Fibroblast of lung (primary cell): ENCODE measurements around the gene WFIKKN1. TPM values are rescaled to one million over a fixed set of nuclear protein-coding genes. Genes with fewer than 3 reads are reported as not detected.
A peak's percentile ranks its signal among the peaks of the same experiment; 100 is the strongest.

ENCODE experiments used
- DNase-seq, 2 donors: peaks; one replicate each; pipeline versions ENCODE4 v3.0.0 to v3.0.0-alpha.2; 2010; ENCODE audit warnings: low read depth in 2 of 2
- H2AFZ ChIP-seq: 2 replicates; pipeline ENCODE4 v1.5.1; 2012; ENCODE audit warnings: low read length, control low read depth, inconsistent platforms
- H3K27ac ChIP-seq: 2 replicates; pipeline ENCODE4 v1.5.1; 2011; ENCODE audit warnings: low read length, control low read depth; ENCODE audit not compliant: insufficient read depth
- H3K27me3 ChIP-seq: 2 replicates; pipeline ENCODE4 v1.5.1; 2011; ENCODE audit warnings: mild to moderate bottlenecking, low read length; ENCODE audit not compliant: control insufficient read depth, insufficient read depth
- H3K36me3 ChIP-seq: 2 replicates; pipeline ENCODE4 v1.5.1; 2011; ENCODE audit warnings: low read length; ENCODE audit not compliant: control insufficient read depth, insufficient read depth
- H3K4me1 ChIP-seq: 2 replicates; pipeline ENCODE4 v1.5.1; 2011; ENCODE audit warnings: low read length; ENCODE audit not compliant: control insufficient read depth, insufficient read depth; ENCODE audit errors: extremely low read depth
- H3K4me2 ChIP-seq: 2 replicates; pipeline ENCODE4 v1.5.1; 2011; ENCODE audit warnings: low read length, control low read depth; ENCODE audit not compliant: insufficient read depth; ENCODE audit errors: extremely low read depth
- H3K4me3 ChIP-seq, 4 experiments: fragments of 200-600 bp in 1 of 4; sonication (generic) in 1 of 4; replicated peaks in 1 of 4; 2 replicates each; pipeline ENCODE4 v1.5.1; 2011 to 2016; ENCODE audit warnings: low read length in 4 of 4, low read depth in 3 of 4, mild to moderate bottlenecking in 3 of 4, control low read depth in 2 of 4, inconsistent platforms in 1 of 4, mixed read lengths in 1 of 4; ENCODE audit not compliant: insufficient read depth in 1 of 4; ENCODE audit errors: control extremely low read depth in 1 of 4
- H3K79me2 ChIP-seq: 2 replicates; pipeline ENCODE4 v1.5.1; 2012; ENCODE audit warnings: mild to moderate bottlenecking, low read length, inconsistent platforms; ENCODE audit not compliant: control insufficient read depth, insufficient read depth
- H3K9ac ChIP-seq: 2 replicates; pipeline ENCODE4 v1.5.1; 2011; ENCODE audit warnings: mild to moderate bottlenecking, low read length, control low read depth; ENCODE audit not compliant: insufficient read depth
- H3K9me3 ChIP-seq: 2 replicates; pipeline ENCODE4 v1.5.1; 2012; ENCODE audit warnings: low read depth, low read length; ENCODE audit not compliant: control insufficient read depth, insufficient read depth
- H4K20me1 ChIP-seq: 2 replicates; pipeline ENCODE4 v1.5.1; 2011; ENCODE audit warnings: low read length; ENCODE audit not compliant: control insufficient read depth, insufficient read depth; ENCODE audit errors: extremely low read depth
- CTCF ChIP-seq, 2 donors: IDR thresholded peaks in 1 of 2; conservative IDR thresholded peaks in 1 of 2; 1 replicate in 1 of 2; 2 replicates in 1 of 2; pipeline ENCODE4 v1.5.1; 2011 to 2012; ENCODE audit warnings: low read length in 2 of 2, control low read depth in 1 of 2, inconsistent platforms in 1 of 2, low read depth in 1 of 2, mild to moderate bottlenecking in 1 of 2
- EZH2 ChIP-seq: IDR thresholded peaks from 2 replicates; pipeline ENCODE4 v1.5.1; 2012; ENCODE audit warnings: low read length, control low read depth, mild to moderate bottlenecking; ENCODE audit errors: missing control alignments
- polyA plus RNA-seq, 2 donors: library from polyadenylated mRNA; depleted of rRNA in 1 of 2; stranded (reverse) in 1 of 2; unstranded in 1 of 2; fragments of >200 nt; gene quantifications; 2 replicates each; pipeline ENCODE4 v1.2.1, GENCODE V29; 2011 to 2012; ENCODE audit warnings: missing spikeins in 1 of 2
- total RNA-seq: library from RNA; depleted of rRNA; stranded (reverse); fragments of >200 nt; gene quantifications from 2 replicates; pipeline ENCODE4 v1.2.1, GENCODE V29; 2014

WFIKKN1 gene
- total and polyA plus RNA-seq, 2 donors (not counting 1 experiment from before 2014, with no cell fraction given) = 0.17 TPM; not detected in 1

- no peak overlapping the region for H3K4me3 ChIP-seq
- no peaks in the 10 kb centered on the region for H3K9me3 ChIP-seq
- H3K36me3 ChIP-seq = peaks cover 8% of the 10 kb centered on the region
- H4K20me1 ChIP-seq = no peaks in the 10 kb centered on the region
- H3K4me1 ChIP-seq = peaks cover 7% of the 10 kb centered on the region
- H3K79me2 ChIP-seq = peaks cover 6% of the 10 kb centered on the region
- H3K9ac ChIP-seq = no peak overlapping the region
- H3K4me2 ChIP-seq = no peak overlapping the region
- H2AFZ ChIP-seq = no peak overlapping the region
- TF ChIP-seq CTCF (conservative IDR thresholded peaks at IDR 0.05 in 1 of 2, IDR thresholded peaks at IDR 0.05 in 1 of 2; ENCODE audit: low read depth in 1 of 2, low read length in 2 of 2) (no peak), EZH2 (no peak)
- DNase-seq = no peak
- no peaks in the 10 kb centered on the region for H3K27me3 ChIP-seq
- H3K27ac ChIP-seq = no peak overlapping the region
Measured at GRCh38 chr16:651844-652243, 21.1 kb downstream of the WFIKKN1 start.

GRCh38 chr16:652454-653305, 21.9 kb downstream of the WFIKKN1 start:
- Histone ChIP-seq H3K4me2 (no peak overlapping the region), H3K9me3 (no peaks in the 10 kb centered on the region), H3K27ac (no peak overlapping the region), H4K20me1 (no peaks in the 10 kb centered on the region), H3K4me3 (no peak overlapping the region), H3K27me3 (no peaks in the 10 kb centered on the region), H3K4me1 (peaks cover 7% of the 10 kb centered on the region), H3K9ac (no peak overlapping the region), H3K79me2 (peaks cover 6% of the 10 kb centered on the region), H2AFZ (no peak overlapping the region), H3K36me3 (peaks cover 12% of the 10 kb centered on the region)
- DNase-seq = peak in 1 of 2 donors; percentile 59
- TF ChIP-seq EZH2 (no peak), CTCF (conservative IDR thresholded peaks at IDR 0.05 in 1 of 2, IDR thresholded peaks at IDR 0.05 in 1 of 2; ENCODE audit: low read depth in 1 of 2, low read length in 2 of 2) (no peak)

DNA sequence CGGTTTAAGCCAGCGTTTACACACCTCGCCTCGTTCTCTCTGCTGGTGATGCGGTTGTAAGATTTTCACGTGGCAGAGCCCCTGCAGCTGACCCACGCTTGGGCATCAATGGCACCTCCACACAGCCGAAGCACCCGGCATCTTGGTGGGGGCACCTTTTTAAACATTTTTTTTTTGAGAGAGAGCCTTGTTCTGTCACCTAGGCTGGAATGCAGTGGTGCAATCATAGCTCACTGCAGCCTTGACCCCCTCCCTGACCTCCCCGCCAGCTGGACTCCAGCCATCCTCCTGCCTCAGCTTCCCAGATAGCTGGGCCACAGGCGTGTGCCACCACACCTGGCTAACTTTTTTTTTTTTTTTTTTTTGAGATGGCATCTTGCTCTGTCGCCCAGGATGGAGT, 23.2 kb downstream of the WFIKKN1 start:
- Histone ChIP-seq H3K9me3 (no peaks in the 10 kb centered on the region), H3K27me3 (no peaks in the 10 kb centered on the region), H3K4me2 (no peak overlapping the region), H3K36me3 (peaks cover 17% of the 10 kb centered on the region), H3K79me2 (no peaks in the 10 kb centered on the region), H3K4me1 (peaks cover 3% of the 10 kb centered on the region), H4K20me1 (no peaks in the 10 kb centered on the region), H2AFZ (no peak overlapping the region), H3K27ac (no peak overlapping the region), H3K9ac (no peak overlapping the region), H3K4me3 (no peak overlapping the region)
- no peak for DNase-seq
- TF ChIP-seq CTCF (conservative IDR thresholded peaks at IDR 0.05 in 1 of 2, IDR thresholded peaks at IDR 0.05 in 1 of 2; ENCODE audit: low read depth in 1 of 2, low read length in 2 of 2) (no peak), EZH2 (no peak)
